ENCODE data around the gene LGR6. TPM values are rescaled to one million over a fixed set of nuclear protein-coding genes. Genes with fewer than 3 reads are reported as not detected.

The LGR6 gene
- total and polyA plus RNA-seq, 10 of the 15 experiments (the other 5 are each of a cell fraction or from before 2014, with no cell fraction given) = not detected

GRCh38 chr1:202207292-202207691 lies 13.7 kb downstream of the LGR6 start:
- Histone ChIP-seq H2AFZ (ENCODE audit: control insufficient read depth, low read depth, low read length) (no peak overlapping the region), H3K4me3 (no peak overlapping the region), H4K20me1 (ENCODE audit: control insufficient read depth, insufficient read depth) (no peaks in the 10 kb centered on the region), H3K79me2 (ENCODE audit: control insufficient read depth, insufficient read depth, low read length) (no peaks in the 10 kb centered on the region), H3K9ac (ENCODE audit: control insufficient read depth, insufficient read depth, low read length) (no peak overlapping the region), H3K4me1 (ENCODE audit: control insufficient read depth, insufficient read depth, low read length) (no peaks in the 10 kb centered on the region), H3K36me3 (ENCODE audit: control insufficient read depth in 2 of 2, insufficient read depth in 2 of 2, low read length in 1 of 2) (no peaks in the 10 kb centered on the region), H3K27me3 (replicated peaks in 1 of 2; ENCODE audit: control insufficient read depth in 2 of 2, insufficient read depth in 2 of 2, low read length in 1 of 2) (peaks cover 0 to 3% of the 10 kb centered on the region in 2 experiments; a peak in 1 of 4 replicates), H3K27ac (ENCODE audit: control insufficient read depth, insufficient read depth) (no peak overlapping the region), H3K4me2 (ENCODE audit: control insufficient read depth, insufficient read depth) (no peak overlapping the region), H3K9me3 (replicated peaks; ENCODE audit: control insufficient read depth, insufficient read depth, low read length) (no peaks in the 10 kb centered on the region)
- intact Hi-C loops (cut with micrococcal nuclease; ENCODE audit: unreplicated experiment) (no loop called here), in situ Hi-C loops (cut with MboI) (no loop called here)
- BruUV-seq (replicated peaks) = no TSS peak
- POLR2A ChIA-PET = no interaction called here
- ATAC-seq (no peak), FAIRE-seq (no peak), DNase-seq (ENCODE audit: low read depth, low spot score) (no peak)
- RAD21 ChIA-PET (ENCODE audit: unreplicated experiment) = no interaction called here
- 0% methylated on average over 1 of the region's 1 CpG for WGBS (ENCODE audit: insufficient coverage, insufficient replicate concordance, low lambda C conversion rate, missing lambda C conversion rate)
- SMC1A ChIA-PET (ENCODE audit: uncharacterized antibody, unreplicated experiment) = no interaction called here
- TF ChIP-seq CHD1 (IDR thresholded peaks at IDR 0.05; ENCODE audit: low read depth, low read length) (no peak), CEBPB (IDR thresholded peaks at IDR 0.05; ENCODE audit: borderline replicate concordance in 1 of 2, low read depth in 2 of 2, low read length in 2 of 2) (no peak), RB1 (IDR thresholded peaks at IDR 0.05; ENCODE audit: borderline replicate concordance) (no peak), ETV6 (conservative IDR thresholded peaks at IDR 0.05 in 1 of 2, IDR thresholded peaks at IDR 0.05 in 1 of 2; ENCODE audit: borderline replicate concordance in 1 of 2, low read depth in 1 of 2) (no peak), ZNF207 (IDR thresholded peaks at IDR 0.05; ENCODE audit: borderline replicate concordance) (no peak), PBX3 (IDR thresholded peaks at IDR 0.05; ENCODE audit: insufficient replicate concordance, low read depth, low read length) (no peak), E2F8 (IDR thresholded peaks at IDR 0.05; ENCODE audit: low read depth, partially characterized antibody) (no peak), RELA (IDR thresholded peaks at IDR 0.05; ENCODE audit: borderline replicate concordance, partially characterized antibody) (no peak), ZNF217 (IDR thresholded peaks at IDR 0.05) (no peak), LARP7 (IDR thresholded peaks at IDR 0.05) (no peak), RCOR1 (conservative IDR thresholded peaks at IDR 0.05; ENCODE audit: low read depth, low read length) (no peak), CBX3 (IDR thresholded peaks at IDR 0.05; ENCODE audit: borderline replicate concordance, low read depth) (no peak), HDAC6 (IDR thresholded peaks at IDR 0.05; ENCODE audit: unreplicated experiment) (no peak), E2F4 (IDR thresholded peaks at IDR 0.05; ENCODE audit: low read depth, low read length) (no peak), SMC3 (IDR thresholded peaks at IDR 0.05; ENCODE audit: borderline replicate concordance, low read length) (no peak), ESRRA (IDR thresholded peaks at IDR 0.05; ENCODE audit: low read length) (no peak)
- CTCF ChIA-PET = interaction anchor here (1.0 kb wide), 1 partner anchor 14 kb away, joined by 4 read pairs; the partner anchor contains the start of gene LGR6
